Measurements from ENCODE around the gene NR6A1. TPM values are rescaled to one million over a fixed set of nuclear protein-coding genes. Genes with fewer than 3 reads are reported as not detected.
A peak's percentile ranks its signal among the peaks of the same experiment; 100 is the strongest.

Gene NR6A1
- total RNA-seq, 4 donors from 2014 or later, result 1.7 to 8.4 (median 5.5) TPM

DNA sequence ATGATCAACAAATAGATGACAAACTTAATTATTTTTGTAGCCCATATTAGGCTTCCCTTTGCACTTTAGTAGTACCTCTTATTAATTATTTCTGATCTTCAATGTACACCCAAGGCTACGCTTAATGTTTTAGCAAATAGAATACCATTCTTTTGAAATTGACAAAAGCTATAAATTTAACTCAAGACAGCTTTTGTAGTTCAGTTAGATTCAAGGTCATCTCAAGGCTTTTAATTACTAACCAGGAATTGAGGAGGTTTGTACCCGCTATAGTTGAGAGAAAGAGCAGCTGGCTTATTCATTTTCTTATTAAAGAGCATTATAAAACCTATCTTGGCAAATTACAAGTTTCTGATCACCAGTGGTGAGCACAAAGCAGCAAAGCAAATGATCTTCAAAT is 15.1 kb downstream of the NR6A1 start:
- peaks cover 0 to 3% (median 0%) of the 10 kb centered on the region in 4 donors for H3K4me1 ChIP-seq
- 96 to 97% methylated on average over 2 of the region's 2 CpGs for WGBS, 2 donors
- TF ChIP-seq, protein P1, sequence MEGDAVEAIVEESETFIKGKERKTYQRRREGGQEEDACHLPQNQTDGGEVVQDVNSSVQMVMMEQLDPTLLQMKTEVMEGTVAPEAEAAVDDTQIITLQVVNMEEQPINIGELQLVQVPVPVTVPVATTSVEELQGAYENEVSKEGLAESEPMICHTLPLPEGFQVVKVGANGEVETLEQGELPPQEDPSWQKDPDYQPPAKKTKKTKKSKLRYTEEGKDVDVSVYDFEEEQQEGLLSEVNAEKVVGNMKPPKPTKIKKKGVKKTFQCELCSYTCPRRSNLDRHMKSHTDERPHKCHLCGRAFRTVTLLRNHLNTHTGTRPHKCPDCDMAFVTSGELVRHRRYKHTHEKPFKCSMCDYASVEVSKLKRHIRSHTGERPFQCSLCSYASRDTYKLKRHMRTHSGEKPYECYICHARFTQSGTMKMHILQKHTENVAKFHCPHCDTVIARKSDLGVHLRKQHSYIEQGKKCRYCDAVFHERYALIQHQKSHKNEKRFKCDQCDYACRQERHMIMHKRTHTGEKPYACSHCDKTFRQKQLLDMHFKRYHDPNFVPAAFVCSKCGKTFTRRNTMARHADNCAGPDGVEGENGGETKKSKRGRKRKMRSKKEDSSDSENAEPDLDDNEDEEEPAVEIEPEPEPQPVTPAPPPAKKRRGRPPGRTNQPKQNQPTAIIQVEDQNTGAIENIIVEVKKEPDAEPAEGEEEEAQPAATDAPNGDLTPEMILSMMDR (IDR thresholded peaks at IDR 0.05), result no peak
- TF ChIP-seq EP300 (IDR thresholded peaks at IDR 0.05) (no peak), POLR2A (IDR thresholded peaks at IDR 0.05) (no peak)
- DNase-seq (ENCODE audit: low spot score in 2 of 2), result no peak
- no peaks in the 10 kb centered on the region for H3K36me3 ChIP-seq
- H3K27ac ChIP-seq, result no peak overlapping the region
- no peaks in the 10 kb centered on the region for H3K27me3 ChIP-seq
- H3K4me3 ChIP-seq, result no peak overlapping the region
- no peaks in the 10 kb centered on the region for H3K9me3 ChIP-seq

DNA sequence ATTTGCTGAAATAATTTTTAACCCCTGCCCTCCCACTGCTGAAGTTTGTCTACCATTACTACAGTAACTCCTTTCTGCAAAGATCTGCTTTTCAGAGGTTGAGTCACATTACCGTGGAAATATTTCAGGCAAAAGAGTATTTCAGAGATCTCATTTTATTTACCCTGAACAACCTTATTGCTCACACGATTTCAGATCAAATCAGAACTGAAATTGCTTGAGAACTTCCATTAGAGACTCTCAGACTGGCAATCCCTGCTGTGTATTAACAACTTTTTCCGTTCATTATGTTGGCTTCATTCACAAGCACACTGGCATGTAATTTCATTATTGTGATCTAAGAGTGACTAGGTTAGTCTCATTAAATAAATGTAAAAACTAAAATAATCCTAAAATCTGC is 16.1 kb downstream of the NR6A1 start:
- no peak for DNase-seq (ENCODE audit: low spot score in 2 of 2)
- Histone ChIP-seq H3K9me3 (no peaks in the 10 kb centered on the region), H3K36me3 (no peaks in the 10 kb centered on the region), H3K27me3 (no peaks in the 10 kb centered on the region), H3K4me1 (peaks cover 0 to 3% (median 0%) of the 10 kb centered on the region in 4 donors), H3K4me3 (no peak overlapping the region), H3K27ac (no peak overlapping the region)
- WGBS, 2 donors, result 55 to 56% methylated on average over 3 of the region's 3 CpGs
- TF ChIP-seq, protein P1 (IDR thresholded peaks at IDR 0.05), result no peak

DNA sequence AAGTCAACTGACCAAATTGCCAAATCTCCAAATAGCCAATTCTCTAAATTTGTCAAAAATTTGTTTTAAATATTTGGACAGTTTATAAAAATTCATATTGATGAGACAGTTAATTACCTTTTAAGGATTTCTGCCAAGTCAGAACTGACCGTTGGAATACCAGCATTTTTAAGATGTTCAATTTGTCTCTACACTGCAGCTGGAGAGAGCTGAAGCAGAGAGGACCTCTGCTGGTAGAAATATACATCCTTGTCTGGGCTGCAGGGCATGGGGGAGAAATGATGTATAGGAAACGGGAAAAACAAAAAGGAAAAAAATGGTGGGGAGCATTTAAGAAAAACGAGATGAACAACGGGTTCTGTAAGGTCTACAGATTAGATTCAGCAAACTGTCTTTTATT is 16.8 kb downstream of the NR6A1 start:
- 29 to 37% methylated on average over 4 of the region's 4 CpGs for WGBS, 2 donors
- no peak for TF ChIP-seq POLR2A (IDR thresholded peaks at IDR 0.05)
- TF ChIP-seq, protein P1 (IDR thresholded peaks at IDR 0.05), result peak in 2 of 5 experiments; percentile 11 to 39

DNA sequence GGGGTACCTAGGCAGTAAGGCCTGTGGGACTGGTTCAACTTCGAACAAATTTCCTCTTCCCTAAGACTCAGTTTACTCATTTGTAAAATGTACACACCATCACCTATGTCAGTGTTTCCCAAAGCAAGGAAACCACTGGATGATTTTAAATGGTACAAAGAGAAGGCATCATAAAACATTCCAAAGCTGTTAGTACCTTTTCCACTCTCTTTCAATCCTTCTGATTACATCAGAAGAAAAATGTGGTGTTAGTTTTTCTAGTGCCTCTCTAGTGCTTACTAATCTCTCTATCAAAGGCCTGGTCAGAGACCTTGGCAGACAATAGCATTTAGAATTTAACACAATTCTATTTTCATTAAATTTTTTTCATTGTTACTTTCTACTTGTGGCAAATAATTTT is 18.1 kb downstream of the NR6A1 start:
- Histone ChIP-seq H3K9me3 (no peaks in the 10 kb centered on the region), H3K27me3 (no peaks in the 10 kb centered on the region), H3K4me3 (no peak overlapping the region), H3K36me3 (no peaks in the 10 kb centered on the region), H3K4me1 (peaks cover 0 to 3% (median 0%) of the 10 kb centered on the region in 4 donors), H3K27ac (no peak overlapping the region)
- DNase-seq (ENCODE audit: low spot score in 2 of 2), result no peak
- 77 to 88% methylated on average over 1 of the region's 1 CpG for WGBS, 2 donors
- TF ChIP-seq EP300 (IDR thresholded peaks at IDR 0.05) (no peak), POLR2A (IDR thresholded peaks at IDR 0.05) (no peak)
- TF ChIP-seq, protein P1 (IDR thresholded peaks at IDR 0.05), result no peak

More for the DNA sequence above, 16.8 kb downstream of the NR6A1 start:
- Histone ChIP-seq H3K27me3 (no peaks in the 10 kb centered on the region), H3K4me3 (no peak overlapping the region), H3K9me3 (no peaks in the 10 kb centered on the region), H3K4me1 (peaks cover 0 to 3% (median 0%) of the 10 kb centered on the region in 4 donors), H3K27ac (no peak overlapping the region), H3K36me3 (no peaks in the 10 kb centered on the region)
- DNase-seq (ENCODE audit: low spot score in 2 of 2), result no peak

DNA sequence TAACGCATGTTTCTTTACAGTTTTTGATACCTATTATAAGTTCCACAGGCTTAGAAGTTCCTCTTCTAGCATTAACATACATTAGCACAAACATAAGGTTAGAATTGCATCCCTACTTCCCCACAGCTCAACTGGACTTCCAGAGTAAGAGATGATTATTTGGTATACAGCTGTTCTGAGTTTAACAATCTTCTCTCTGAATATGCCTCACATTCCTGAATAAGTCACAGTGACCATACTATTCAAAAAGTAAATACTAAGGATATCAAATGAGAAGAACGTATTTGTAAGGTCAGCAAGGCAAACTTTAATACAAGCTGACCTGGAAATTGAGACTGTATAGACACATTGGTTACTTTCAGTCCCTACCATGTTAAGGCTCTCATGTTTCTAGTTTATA is 21.3 kb downstream of the NR6A1 start:
- peaks cover 0 to 3% (median 0%) of the 10 kb centered on the region in 4 donors for H3K4me1 ChIP-seq
- no peak overlapping the region for H3K4me3 ChIP-seq
- whole genome bisulfite sequencing, 2 donors, result 70 to 81% methylated on average over 2 of the region's 2 CpGs
- H3K27me3 ChIP-seq, result no peaks in the 10 kb centered on the region
- no peak for DNase-seq (ENCODE audit: low spot score in 2 of 2)
- H3K27ac ChIP-seq, result no peak overlapping the region
- TF ChIP-seq EP300 (IDR thresholded peaks at IDR 0.05) (no peak), POLR2A (IDR thresholded peaks at IDR 0.05) (no peak)
- TF ChIP-seq, protein P1 (IDR thresholded peaks at IDR 0.05), result no peak
- no peaks in the 10 kb centered on the region for H3K36me3 ChIP-seq
- H3K9me3 ChIP-seq, result no peaks in the 10 kb centered on the region
